ENCODE measurements around the gene OR4E1.
"Not testable (repeated sequence)": the region's sequence is repeated elsewhere in the genome, so short reads cannot be mapped to it uniquely, and the experiment has no call there.

OR4E1 gene, protein sequence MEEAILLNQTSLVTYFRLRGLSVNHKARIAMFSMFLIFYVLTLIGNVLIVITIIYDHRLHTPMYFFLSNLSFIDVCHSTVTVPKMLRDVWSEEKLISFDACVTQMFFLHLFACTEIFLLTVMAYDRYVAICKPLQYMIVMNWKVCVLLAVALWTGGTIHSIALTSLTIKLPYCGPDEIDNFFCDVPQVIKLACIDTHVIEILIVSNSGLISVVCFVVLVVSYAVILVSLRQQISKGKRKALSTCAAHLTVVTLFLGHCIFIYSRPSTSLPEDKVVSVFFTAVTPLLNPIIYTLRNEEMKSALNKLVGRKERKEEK
- total RNA-seq, result 0 to 0.04 reads per million in 2 donors

GRCh38 chr14:21673718-21674117, at the start of gene OR4E1:
Gene OR4E1 (minus strand): TSS chr14:21673818. CDS start chr14:21670935, 2,883 bp downstream.
- DNase-seq, result no peak

GRCh38 chr14:21721504-21721903, 47.9 kb upstream of the OR4E1 start:
- no peak for DNase-seq

GRCh38 chr14:21719841-21720240, 46.2 kb upstream of the OR4E1 start:
- no peak for DNase-seq

GRCh38 chr14:21714318-21714929, 40.8 kb upstream of the OR4E1 start:
- no peak for DNase-seq

GRCh38 chr14:21712036-21712435, 38.4 kb upstream of the OR4E1 start:
- DNase-seq, result no peak

- DNase-seq, result no peak
Observed at GRCh38 chr14:21711360-21711961, 37.8 kb upstream of the OR4E1 start.

GRCh38 chr14:21704338-21704737, 30.7 kb upstream of the OR4E1 start:
- no peak for DNase-seq

- no peak for DNase-seq
Observed at GRCh38 chr14:21703357-21704326, 30.0 kb upstream of the OR4E1 start.

DNA sequence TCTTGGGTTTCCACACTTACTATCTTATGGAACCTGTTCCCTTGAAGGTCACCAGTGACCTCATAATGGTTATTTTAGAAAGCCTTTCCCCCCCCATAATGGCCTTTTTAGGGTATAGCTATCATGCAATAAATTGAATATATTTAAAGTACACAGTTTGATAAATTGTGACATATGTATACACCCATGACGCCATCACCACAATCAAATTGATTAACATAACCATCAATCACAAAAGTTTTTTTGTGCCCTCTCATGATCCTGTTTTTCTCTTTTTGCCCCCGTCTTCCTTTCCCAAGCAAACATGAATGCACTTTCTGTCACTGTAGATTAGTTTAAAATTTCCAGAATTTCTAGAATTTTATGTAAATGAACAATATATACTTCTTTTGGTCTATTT, 28.7 kb upstream of the OR4E1 start:
- no peak for DNase-seq

DNA sequence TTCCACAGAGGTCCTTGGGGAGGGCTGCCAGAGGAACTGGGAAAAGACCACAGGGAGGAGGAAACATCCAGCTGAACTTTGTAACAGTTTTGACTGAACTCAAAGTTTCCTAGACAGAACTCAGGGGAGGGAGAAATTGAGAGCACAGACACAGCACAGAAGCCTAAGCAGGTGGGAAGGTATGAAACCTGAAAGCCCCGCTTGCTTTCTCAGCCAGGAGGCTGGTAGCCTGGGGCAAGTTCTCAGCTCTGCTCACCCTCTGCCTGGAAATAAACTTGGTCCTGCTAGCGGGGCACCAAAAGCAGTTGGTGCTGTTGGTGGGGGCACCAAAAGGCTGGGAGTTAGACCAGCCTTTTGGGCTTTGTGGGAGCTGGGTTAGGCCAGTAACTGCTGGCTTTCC, 25.9 kb upstream of the OR4E1 start:
- no peak for DNase-seq

GRCh38 chr14:21698538-21698937, 24.9 kb upstream of the OR4E1 start:
- not testable (repeated sequence) for DNase-seq

GRCh38 chr14:21697662-21698061, 24.0 kb upstream of the OR4E1 start:
- DNase-seq, result not testable (repeated sequence)

GRCh38 chr14:21694425-21694824, 20.8 kb upstream of the OR4E1 start:
- no peak for DNase-seq

GRCh38 chr14:21686468-21686867, 12.8 kb upstream of the OR4E1 start:
- no peak for DNase-seq

DNA sequence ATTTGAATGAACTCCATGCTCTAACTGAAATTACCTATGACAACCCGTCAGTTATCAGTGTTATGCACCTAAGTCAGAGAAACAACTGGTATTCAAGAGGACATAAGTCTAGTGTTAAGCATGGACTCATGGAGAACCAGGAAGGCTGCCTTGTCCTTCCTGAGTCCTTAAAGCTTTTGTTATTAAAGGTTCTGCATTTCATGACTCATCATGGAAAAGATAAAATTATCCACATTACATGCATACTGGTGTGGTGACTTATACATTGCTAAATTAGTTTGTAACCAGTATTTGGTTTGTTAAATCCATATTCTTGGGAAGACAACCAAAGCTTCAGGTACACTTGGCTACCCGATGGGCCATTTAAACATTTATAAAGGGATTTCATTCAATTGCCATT, 6.5 kb upstream of the OR4E1 start:
- no peak for DNase-seq

DNA sequence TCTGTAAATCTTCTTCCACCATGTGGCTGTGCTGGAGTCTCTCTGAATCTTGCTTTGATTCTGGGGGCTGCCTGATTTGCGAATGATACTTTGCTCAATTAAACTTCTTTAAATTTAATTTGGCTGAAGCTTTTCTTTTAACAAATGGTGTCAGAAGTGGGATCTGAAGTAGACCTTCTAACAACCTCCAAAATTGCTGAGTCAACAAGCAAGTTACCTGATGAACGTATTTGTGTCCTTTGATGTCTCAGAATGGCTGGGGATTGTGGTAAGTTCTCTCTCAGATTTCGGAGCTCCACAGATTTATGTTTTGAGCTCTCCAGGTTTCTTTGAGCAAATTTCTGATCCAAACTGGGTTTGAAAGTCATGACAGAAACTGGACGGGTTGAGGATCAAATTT, 1.9 kb upstream of the OR4E1 start:
- no peak for DNase-seq

DNA sequence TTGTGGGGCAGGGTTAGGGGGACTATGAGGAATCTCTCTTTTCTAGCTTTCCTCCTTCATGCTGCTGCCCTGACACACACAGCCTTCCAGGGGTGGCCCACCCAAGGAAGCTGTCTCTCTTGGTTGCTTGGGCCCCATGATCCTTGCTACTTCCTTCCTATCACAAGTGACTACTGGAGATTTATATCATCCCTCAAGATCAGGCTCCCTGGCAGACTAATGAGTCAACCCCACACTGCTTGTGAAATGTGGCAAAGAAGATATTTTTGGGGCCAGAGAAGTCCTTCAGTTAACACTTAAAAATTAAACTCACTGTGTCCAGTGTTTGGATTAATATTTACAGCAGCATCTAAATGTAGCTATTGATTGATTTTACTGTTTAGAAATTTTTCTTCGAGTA, 1.5 kb downstream of the OR4E1 start:
- no peak for DNase-seq

DNA sequence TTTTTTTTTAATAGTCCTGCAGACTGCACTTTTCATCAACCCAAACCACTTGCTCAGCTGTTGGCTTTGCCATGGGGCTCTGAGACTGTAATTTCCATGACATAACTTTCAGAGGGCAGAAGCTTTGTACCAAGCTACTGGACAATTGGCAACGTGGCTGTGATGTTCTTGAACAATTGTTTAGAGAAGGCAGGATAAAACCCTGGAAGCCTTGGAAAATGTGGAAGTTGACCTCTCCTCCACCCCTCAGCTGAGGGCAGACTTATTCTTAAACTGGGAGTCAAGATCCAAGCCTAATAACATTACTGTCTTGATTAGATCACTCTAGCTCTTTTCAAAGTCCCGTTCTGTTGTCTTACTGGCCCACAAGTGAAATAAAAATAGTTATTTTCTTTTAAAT, 2.2 kb downstream of the OR4E1 start:
- no peak for DNase-seq

- no peak for DNase-seq
Observed at GRCh38 chr14:21669284-21669683, 4.3 kb downstream of the OR4E1 start.

DNA sequence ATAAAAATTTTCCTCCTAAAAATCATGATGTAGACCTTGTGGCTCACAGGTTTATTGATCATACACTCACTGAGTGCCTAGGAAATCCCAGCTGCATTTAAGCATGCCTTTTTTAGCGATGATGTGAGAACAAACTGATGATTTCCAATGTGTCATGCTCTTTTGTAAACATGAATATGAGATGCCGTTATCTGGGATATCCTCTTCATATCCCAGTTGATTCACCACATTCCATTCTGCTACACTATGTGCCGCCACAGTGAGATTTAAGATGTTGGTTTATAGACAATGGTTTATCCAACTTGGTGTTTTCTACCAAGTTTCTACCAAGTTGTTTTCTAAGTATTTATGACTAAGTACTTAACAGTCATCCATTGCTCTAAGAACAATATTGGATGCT, 5.2 kb downstream of the OR4E1 start:
- DNase-seq, result no peak

GRCh38 chr14:21656980-21657379, 16.6 kb downstream of the OR4E1 start:
- no peak for DNase-seq

GRCh38 chr14:21654215-21654614, 19.4 kb downstream of the OR4E1 start:
- no peak for DNase-seq

DNA sequence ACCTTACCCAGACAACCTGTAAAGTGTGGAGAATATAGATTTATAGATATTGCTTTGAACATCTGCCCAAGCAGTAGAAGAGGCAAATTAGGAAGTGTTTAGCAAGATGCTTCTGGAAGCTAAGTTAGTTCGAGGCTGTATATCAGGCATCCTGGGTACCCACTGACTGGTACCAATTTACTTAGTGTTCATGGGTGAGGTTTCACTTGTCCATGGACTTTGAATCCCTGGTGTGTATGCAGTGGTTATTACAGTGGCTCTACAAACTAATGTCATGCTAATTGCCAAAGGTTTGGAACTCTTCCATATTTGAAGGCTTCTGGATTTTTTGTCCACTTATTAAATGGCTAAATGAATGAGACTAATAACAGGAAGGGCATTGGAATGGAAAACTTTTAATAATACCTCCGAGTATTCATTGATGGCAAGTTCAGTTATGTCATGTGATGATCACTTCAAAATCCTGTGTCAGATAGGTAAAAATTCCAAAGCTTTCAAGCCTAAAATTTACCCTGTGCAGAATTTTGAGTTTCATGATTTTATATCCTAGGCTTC, 20.2 kb downstream of the OR4E1 start, which contains the start of gene OR4E2:
Gene OR4E2 (plus strand): TSS at position 505 of the 555 bp plus-strand sequence. CDS start 11,248 bp downstream, outside the sequence.
- no peak for DNase-seq
